Kidney (tissue), 14 donors: ENCODE data around the gene ZGRF1. TPM values are rescaled to one million over a fixed set of nuclear protein-coding genes. Genes with fewer than 3 reads are reported as not detected.
"Not testable (repeated sequence)": the region's sequence is repeated elsewhere in the genome, so short reads cannot be mapped to it uniquely, and the experiment has no call there.

Experiments
- DNase-seq, 5 donors: peaks; one replicate each; pipeline ENCODE4 v3.0.0-alpha.2; 2013 to 2020
- FAIRE-seq: peaks from 2 replicates; lab custom pipeline; 2012; peaks lifted over from hg19 to GRCh38; lab: Jason Lieb, UNC
- H3K27ac ChIP-seq, 2 donors: one replicate each; pipeline ENCODE4 v1.7.0; 2013; ENCODE audit warnings: low read depth in 2 of 2, low read length in 2 of 2, inconsistent platforms in 1 of 2
- H3K27me3 ChIP-seq: one replicate; pipeline ENCODE4 v1.7.1; 2013; ENCODE audit warnings: low read length, inconsistent platforms; ENCODE audit not compliant: control insufficient read depth, insufficient read depth
- H3K36me3 ChIP-seq, 3 donors: one replicate each; pipeline versions ENCODE4 v1.7.0 to v1.7.1; 2013; ENCODE audit warnings: low read length in 3 of 3, control low read depth in 1 of 3, inconsistent platforms in 1 of 3; ENCODE audit not compliant: insufficient read depth in 3 of 3, control insufficient read depth in 2 of 3
- H3K4me1 ChIP-seq, 3 donors: one replicate each; pipeline versions ENCODE4 v1.7.0 to v1.7.1; 2013; ENCODE audit warnings: low read length in 3 of 3, inconsistent platforms in 1 of 3, low read depth in 1 of 3; ENCODE audit not compliant: control insufficient read depth in 2 of 3, insufficient read depth in 2 of 3
- H3K4me3 ChIP-seq, 3 donors: one replicate each; pipeline versions ENCODE4 v1.7.0 to v1.8.1; 2013; ENCODE audit warnings: low read length in 3 of 3, control low read depth in 1 of 3, inconsistent platforms in 1 of 3
- H3K9ac ChIP-seq, 3 donors: one replicate each; pipeline versions ENCODE4 v1.7.0 to v1.7.1; 2013; ENCODE audit warnings: low read length in 3 of 3, control low read depth in 1 of 3, inconsistent platforms in 1 of 3
- H3K9me3 ChIP-seq, 3 donors: one replicate each; pipeline versions ENCODE4 v1.7.0 to v1.7.1; 2013; ENCODE audit warnings: low read length in 3 of 3, control low read depth in 1 of 3, inconsistent platforms in 1 of 3; ENCODE audit not compliant: control insufficient read depth in 2 of 3, insufficient read depth in 1 of 3
- CTCF ChIP-seq: IDR thresholded peaks from 3 replicates; pipeline ENCODE4 v1.5.1; 2012; ENCODE audit warnings: mild to moderate bottlenecking, moderate library complexity, borderline replicate concordance; ENCODE audit not compliant: insufficient read depth; ENCODE audit errors: extremely low read depth
- intact Hi-C: fragments of 100-400 bp; cut with DNase I; formaldehyde crosslinking; loops from one replicate; pipeline ENCODE4 v1.11.1; 2022
- microRNA-seq: library from miRNA; unstranded; fragments of <30 nt; microRNA quantifications from one replicate; pipeline ENCODE4 v1.2.0, GENCODE V29; 2020
- polyA plus RNA-seq: library from polyadenylated mRNA; stranded (reverse); fragments of 350-450 nt; fragmentation: Illumina TruSeq; extraction: RNeasy Lipid Tissue Mini Kit (QIAGEN cat#74804); gene quantifications from one replicate; pipeline ENCODE4 v1.2.3, GENCODE V29; 2014; ENCODE audit warnings: low read depth, low replicate concordance; ENCODE audit not compliant: insufficient read depth
- total RNA-seq: library from RNA; stranded (reverse); fragmentation: NEBNext Ultra II Directional; extraction: Animal tissue kit (Norgen Biotek cat#: 25700); gene quantifications from one replicate; pipeline ENCODE4 v1.2.1, GENCODE V29; 2021
- donor health status: control.
- donor health status: control.
- donor health status: control.
- donor health status: control.
- donor health status: control.
- donor health status: DM: yes; HTN: yes; CAD: no.
- donor health status: Normal renal cell carcinoma (clear cell type).

The ZGRF1 gene
- total and polyA plus RNA-seq, 2 donors from 2014 or later: 0.73 to 3.6 TPM

DNA sequence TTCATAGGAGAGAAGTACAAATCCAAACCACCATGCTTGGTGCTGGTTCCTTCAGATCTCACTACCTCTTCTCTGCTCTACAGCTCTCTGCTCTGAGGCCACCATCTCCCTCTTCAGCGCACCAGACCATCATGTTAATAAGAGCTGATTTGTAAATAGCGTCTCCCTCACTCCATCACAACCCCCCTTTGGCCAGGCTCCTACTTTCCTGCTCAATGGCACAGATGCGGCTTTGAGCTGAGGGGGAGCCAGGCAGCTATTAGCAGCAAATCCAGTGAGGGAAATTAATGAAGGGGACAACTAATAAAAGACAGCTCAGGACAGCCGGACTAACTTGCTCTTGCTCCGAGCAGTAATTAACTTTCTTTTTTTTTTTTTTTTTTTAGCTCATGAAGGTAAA is 133.8 kb downstream of the ZGRF1 start:
- Histone ChIP-seq H3K27me3 (peaks cover 9% of the 10 kb centered on the region), H3K36me3 (no peaks in the 10 kb centered on the region), H3K4me3 (no peak overlapping the region), H3K9ac (no peak overlapping the region), H3K9me3 (no peaks in the 10 kb centered on the region), H3K4me1 (no peaks in the 10 kb centered on the region), H3K27ac (no peak overlapping the region)
- TF ChIP-seq CTCF: no peak
- DNase-seq: no peak
- FAIRE-seq: no peak
- intact Hi-C loops: no loop called here

DNA sequence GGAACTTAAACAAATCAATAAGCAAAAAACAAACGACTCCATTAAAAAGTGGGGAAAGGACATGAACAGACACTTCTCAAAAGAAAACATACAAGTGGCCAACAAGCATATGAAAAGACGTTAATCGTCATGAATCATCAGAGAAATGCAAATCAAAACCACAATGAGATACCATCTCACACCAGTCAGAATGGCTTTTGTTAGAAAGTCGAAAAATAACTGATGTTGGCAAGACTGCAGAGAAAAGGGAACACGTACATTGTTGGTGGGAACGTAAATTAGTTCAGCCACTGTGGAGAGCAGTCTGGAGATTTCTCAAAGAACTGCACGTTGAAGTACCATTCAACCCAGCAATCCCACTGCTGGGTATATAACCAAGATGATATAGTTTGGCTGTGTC is 144.4 kb downstream of the ZGRF1 start:
- no peaks in the 10 kb centered on the region for H3K27me3 ChIP-seq
- no peak for FAIRE-seq
- H3K9me3 ChIP-seq: no peaks in the 10 kb centered on the region
- DNase-seq: no peak
- H3K4me1 ChIP-seq: no peaks in the 10 kb centered on the region
- no peak for TF ChIP-seq CTCF
- no peak overlapping the region for H3K9ac ChIP-seq
- no peaks in the 10 kb centered on the region for H3K36me3 ChIP-seq
- intact Hi-C loops: no loop called here
- H3K4me3 ChIP-seq: no peak overlapping the region
- no peak overlapping the region for H3K27ac ChIP-seq

DNA sequence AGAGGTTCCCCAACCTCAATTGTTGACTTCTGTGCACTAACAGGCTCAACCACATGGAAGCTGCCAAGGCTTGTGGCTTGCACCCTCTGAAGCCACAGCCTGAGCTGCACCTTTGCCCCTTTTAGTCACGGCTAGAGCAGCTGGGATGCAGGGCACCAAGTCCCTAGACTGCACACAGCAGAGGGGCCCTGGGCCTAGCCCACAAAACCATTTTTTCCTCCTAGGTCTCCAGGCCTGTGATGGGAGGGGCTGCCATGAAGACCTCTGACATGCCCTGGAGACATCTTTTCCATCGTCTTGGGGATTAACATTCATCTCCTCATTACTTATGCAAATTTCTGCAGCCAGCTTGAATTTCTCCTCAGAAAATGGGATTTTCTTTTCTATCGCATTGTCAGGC is 145.9 kb downstream of the ZGRF1 start:
- H3K27ac ChIP-seq, H3K9ac ChIP-seq, DNase-seq, H3K36me3 ChIP-seq, H3K4me3 ChIP-seq, H3K4me1 ChIP-seq, H3K27me3 ChIP-seq, H3K9me3 ChIP-seq, FAIRE-seq, intact Hi-C loops: not testable (repeated sequence)

Small RNAs within 50 kb of the gene (microRNA-seq; reads per million reads assigned to microRNA genes)
- 4,340 reads per million, percentile 92 among the genes with 10 or more reads in this experiment for gene MIR302A
- 2,410 reads per million, percentile 86 among the genes with 10 or more reads in this experiment for gene MIR302B
- gene MIR302C: 597 reads per million, percentile 76 among the genes with 10 or more reads in this experiment
- 1,663 reads per million, percentile 83 among the genes with 10 or more reads in this experiment for gene MIR302D
- 5.1 reads per million, percentile 9 among the genes with 10 or more reads in this experiment for gene MIR367

Other genes with a start within 250 kb of the ZGRF1 start
- gene NEUROG2, start 120.7 kb downstream of the ZGRF1 start, total RNA-seq: not detected
- not detected for gene NEUROG2, start 120.7 kb downstream of the ZGRF1 start, polyA plus RNA-seq
- 45.5 TPM for gene LARP7, start 234 bp upstream of the ZGRF1 start, total RNA-seq
- 37.3 TPM for gene LARP7, start 234 bp upstream of the ZGRF1 start, polyA plus RNA-seq